HG03159 (cell line): Measurements from ENCODE around the gene CAMKV.
"Not testable (repeated sequence)": the region's sequence is repeated elsewhere in the genome, so short reads cannot be mapped to it uniquely, and the experiment has no call there.

ENCODE experiments used
- ATAC-seq: cut with Tn5 transposase; IDR thresholded peaks from one replicate; pipeline ENCODE4 v1.9.1; 2021; ENCODE audit warnings: mild to moderate bottlenecking, moderate library complexity; ENCODE audit not compliant: unreplicated experiment

CAMKV gene

GRCh38 chr3:49856181-49857005, 13.3 kb downstream of the CAMKV start, which contains the start of gene TRAIP:
TRAIP (minus strand) TSS chr3:49856564; CDS start chr3:49856453, 111 bp downstream.
- ATAC-seq: peak; percentile 90

DNA sequence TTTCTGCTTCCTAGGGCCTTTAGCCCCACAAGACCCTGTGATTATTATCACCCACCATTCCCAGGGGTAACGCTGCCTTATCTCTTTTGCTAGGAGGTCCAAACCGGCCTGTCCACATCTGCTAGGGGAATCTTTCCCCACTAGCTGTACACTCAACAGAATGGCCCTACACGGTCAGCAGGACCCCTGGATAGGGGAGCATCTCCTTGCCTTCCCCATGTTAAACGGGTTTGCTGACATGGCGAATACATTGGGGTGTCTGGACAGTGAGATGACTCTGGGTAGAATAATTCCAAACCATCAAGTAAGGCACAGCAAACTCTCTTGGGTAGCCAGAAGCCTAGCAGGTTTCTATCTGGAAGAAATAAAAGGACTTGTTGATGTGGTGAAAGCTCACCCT, 14.0 kb downstream of the CAMKV start:
- no peak for ATAC-seq

DNA sequence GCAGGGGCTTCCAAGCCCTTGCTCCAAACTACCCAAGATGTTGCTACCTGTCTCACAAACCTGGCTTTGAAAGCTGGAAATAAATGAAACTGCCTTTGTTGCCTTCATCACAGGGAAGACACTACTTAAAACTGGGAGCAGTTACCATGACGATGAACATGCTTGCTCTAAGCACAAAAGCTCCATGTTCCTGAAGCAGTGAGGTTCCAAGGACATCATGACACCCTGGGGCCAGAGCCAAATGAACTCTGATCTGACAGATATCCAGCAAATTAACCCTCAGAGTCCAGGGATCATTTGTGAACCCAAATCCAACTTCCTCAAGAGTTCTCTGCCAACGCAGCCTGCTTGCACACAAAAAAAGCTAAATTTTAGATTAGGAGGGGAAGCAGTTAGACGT, 24.0 kb downstream of the CAMKV start:
- no peak for ATAC-seq

GRCh38 chr3:49844464-49845183, 25.1 kb downstream of the CAMKV start:
- ATAC-seq: no peak

DNA sequence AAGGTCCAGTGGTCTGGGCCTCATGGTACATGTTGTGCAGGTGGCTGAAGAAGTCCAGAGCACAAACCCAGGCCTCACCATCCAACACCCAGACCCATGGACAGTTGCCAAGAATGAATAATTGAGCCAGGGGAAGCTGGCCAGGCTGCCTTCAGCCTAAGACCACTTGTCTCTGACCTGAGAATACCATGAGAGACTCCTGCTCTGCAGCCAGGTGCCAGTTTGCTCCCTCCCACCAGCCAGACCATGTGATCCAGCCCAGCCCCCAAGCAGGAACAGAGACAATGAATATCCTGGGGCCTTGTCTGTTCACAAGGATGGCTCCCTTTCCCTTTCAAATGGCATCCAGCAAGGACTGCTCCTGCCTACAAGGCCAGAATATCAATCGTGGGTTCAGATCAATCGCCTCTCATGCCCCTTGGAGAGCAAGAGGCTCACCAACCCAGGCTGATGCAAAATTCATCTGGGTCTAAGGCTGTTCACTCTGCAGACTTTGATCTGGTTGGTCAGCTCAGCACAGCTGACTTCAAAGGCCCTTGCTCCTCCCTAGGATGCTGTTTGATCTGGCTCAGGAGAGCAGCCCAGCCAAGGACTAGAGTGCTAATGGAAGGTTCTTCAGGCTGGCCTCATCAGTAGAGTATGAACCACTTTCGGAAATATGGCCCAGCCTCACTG, 26.7 kb downstream of the CAMKV start:
- no peak for ATAC-seq

DNA sequence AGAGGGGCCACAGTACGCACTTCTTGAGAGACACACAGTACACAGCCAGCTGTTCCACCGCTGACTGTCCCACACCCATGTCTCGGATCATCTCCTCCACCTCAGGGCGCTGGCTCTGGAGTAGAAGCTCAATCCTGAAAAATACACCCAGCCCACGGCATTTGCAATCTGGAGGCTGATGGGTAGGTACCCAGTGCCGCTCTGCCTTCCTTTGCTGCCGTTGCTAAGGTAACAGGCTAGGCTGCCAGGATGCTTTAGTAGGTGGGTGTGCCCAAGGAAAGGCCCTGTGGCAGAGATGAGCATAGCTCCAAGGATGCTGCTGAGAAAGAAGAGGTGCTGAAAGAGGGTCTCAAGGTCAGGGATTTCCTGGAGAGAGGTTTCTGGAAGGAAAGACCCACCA, 27.9 kb downstream of the CAMKV start:
- ATAC-seq: no peak

GRCh38 chr3:49841126-49841696, 28.5 kb downstream of the CAMKV start:
- ATAC-seq: no peak

GRCh38 chr3:49840388-49840787, 29.3 kb downstream of the CAMKV start:
- ATAC-seq: no peak

DNA sequence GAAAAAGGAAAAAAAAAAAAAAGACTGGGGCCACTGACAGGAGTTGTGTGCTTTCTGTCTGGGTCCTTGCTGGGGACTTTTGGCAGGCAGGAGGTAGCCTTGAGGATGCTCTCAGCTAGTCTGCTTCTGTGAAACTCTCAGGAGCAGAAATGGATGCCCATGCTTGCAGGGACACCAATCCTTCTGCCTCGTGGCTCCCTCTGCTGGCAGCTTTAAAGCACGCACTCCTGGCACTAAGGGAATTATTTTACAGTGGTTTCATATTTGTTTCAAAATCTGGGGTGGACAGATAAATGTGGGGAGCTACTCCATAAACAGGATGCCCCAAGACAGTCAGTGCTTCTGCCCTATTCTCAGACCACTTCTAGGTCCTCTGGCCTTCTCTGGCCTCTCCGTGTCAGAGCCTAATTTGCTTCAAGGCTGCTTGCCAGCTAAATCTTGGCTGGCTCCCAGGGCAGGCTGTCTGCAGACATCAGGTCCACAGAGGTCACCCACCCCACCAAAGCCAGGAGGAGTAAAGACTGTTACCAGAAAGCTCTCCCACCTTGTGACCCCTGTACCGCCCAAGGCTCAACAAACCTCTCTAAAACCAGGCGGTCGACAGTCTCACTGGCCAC, 30.4 kb downstream of the CAMKV start:
- ATAC-seq: no peak

DNA sequence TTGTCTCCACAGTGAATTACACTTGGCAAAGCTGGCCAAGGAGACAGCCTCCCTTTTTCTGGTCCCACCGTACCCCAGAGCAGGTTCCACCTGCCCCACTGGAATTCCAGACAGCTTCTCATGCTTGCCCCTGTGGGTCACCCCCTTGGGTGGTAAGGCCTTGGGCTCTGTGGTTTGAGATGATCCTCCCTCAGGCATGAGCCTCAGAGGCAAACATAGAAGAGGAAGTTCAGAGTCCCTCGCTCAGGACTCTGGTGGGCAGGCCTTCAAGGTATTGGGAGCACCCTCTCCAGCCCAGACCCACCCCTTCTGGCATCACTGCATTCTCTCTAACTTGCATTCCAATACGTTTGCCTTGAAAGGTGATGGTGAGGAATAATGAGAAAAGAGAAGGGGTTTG, 38.4 kb downstream of the CAMKV start:
- no peak for ATAC-seq

- no peak for ATAC-seq
These were observed 43.7 kb downstream of the CAMKV start for GRCh38 chr3:49826016-49826415.

DNA sequence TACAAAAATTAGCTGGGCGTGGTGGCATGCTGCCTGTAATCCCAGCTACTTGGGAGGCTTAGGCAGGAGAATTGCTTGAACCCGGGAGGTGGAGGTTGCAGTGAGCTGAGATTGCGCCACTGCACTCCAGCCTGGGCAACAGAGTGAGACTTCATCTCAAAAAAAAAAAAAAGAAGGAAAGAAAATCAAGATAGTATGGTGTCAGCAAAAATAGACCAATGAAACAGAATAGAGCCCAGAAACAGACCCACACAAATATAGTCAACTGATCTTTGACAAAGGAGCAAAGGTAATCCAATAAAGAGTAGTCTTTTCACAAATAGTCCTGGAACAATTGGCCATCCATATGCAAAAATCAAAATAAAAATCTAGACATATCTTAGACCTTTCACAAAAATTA, 46.6 kb downstream of the CAMKV start:
- not testable (repeated sequence) for ATAC-seq

GRCh38 chr3:49813497-49814174, 56.1 kb downstream of the CAMKV start, which contains the start of gene UBA7:
UBA7 (minus strand) TSS chr3:49813953; CDS start chr3:49813787, 166 bp downstream.
- peak; percentile 49 for ATAC-seq

DNA sequence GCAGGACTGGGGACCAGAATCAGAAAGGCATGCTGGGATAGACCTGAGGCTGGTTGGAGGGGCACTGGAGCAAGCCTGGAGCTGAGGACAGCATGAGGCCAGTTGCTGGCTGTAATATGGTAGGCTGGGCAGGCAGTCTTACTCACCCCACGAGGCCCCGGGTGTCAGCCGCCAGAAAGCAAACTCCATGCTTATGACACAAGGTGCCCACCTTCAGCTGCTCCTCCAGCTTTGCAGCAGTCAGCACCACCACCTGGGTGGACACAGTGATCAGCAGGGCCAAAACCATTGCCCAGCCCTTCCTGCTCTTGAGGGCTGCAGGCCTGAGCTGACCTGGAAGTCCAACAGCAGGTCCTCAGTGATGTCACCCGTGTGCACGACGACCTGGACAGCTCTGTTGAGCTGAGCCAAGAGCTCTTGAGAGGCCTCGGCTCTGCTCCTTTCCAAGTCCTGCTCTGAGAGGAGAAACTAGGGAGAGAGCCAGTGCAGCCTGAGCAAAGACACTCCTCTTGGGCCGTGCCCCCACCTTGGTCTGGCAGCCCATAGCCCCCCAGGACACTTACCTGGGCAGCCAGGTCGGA, 56.7 kb downstream of the CAMKV start:
- no peak for ATAC-seq
